MV-4-11 (cell line): Measurements from ENCODE around the gene ISG15.
"Not testable (repeated sequence)": the region's sequence is repeated elsewhere in the genome, so short reads cannot be mapped to it uniquely, and the experiment has no call there.

Experiments
- DNase-seq: peaks from one replicate; lab custom pipeline; 2025; lab: John Stamatoyannopoulos, UW

The ISG15 gene

GRCh38 chr1:1030867-1031658 lies 17.8 kb downstream of the ISG15 start:
- not testable (repeated sequence) for DNase-seq

GRCh38 chr1:1031659-1032235 lies 18.4 kb downstream of the ISG15 start:
- DNase-seq: no peak

GRCh38 chr1:1032424-1032823 lies 19.1 kb downstream of the ISG15 start:
- DNase-seq: no peak

- peak; percentile 59 for DNase-seq
Observed at GRCh38 chr1:1033009-1033587, 19.8 kb downstream of the ISG15 start.

GRCh38 chr1:1033731-1034438 lies 20.6 kb downstream of the ISG15 start:
- no peak for DNase-seq

GRCh38 chr1:1034439-1034781 lies 21.1 kb downstream of the ISG15 start:
- no peak for DNase-seq

GRCh38 chr1:1035291-1035943 lies 22.1 kb downstream of the ISG15 start:
- DNase-seq: no peak

GRCh38 chr1:1037366-1038327 lies 24.4 kb downstream of the ISG15 start:
- DNase-seq: no peak

GRCh38 chr1:1038694-1039093 lies 25.4 kb downstream of the ISG15 start:
- DNase-seq: peak; percentile 92

GRCh38 chr1:1039145-1039910 lies 26.0 kb downstream of the ISG15 start:
- DNase-seq: peak; percentile 81

- DNase-seq: peak; percentile 82
Observed at GRCh38 chr1:1040004-1040991, 27.0 kb downstream of the ISG15 start.

GRCh38 chr1:1041092-1041523 lies 27.8 kb downstream of the ISG15 start:
- no peak for DNase-seq

- no peak for DNase-seq
Observed at GRCh38 chr1:1041873-1042272, 28.6 kb downstream of the ISG15 start.

- DNase-seq: no peak
Observed at GRCh38 chr1:1042835-1043234, 29.5 kb downstream of the ISG15 start.

- DNase-seq: no peak
Observed at GRCh38 chr1:1043411-1043810, 30.1 kb downstream of the ISG15 start.

- DNase-seq: no peak
Observed at GRCh38 chr1:1043921-1044320, 30.6 kb downstream of the ISG15 start.

GRCh38 chr1:1044455-1045078 lies 31.3 kb downstream of the ISG15 start:
- DNase-seq: no peak

GRCh38 chr1:1045129-1045528 lies 31.8 kb downstream of the ISG15 start:
- DNase-seq: no peak

GRCh38 chr1:1046243-1046642 lies 32.9 kb downstream of the ISG15 start:
- DNase-seq: no peak
